ENCODE data around the gene DNALI1. TPM values are rescaled to one million over a fixed set of nuclear protein-coding genes. Genes with fewer than 3 reads are reported as not detected.
A peak's percentile ranks its signal among the peaks of the same experiment; 100 is the strongest.
"Not testable (repeated sequence)": the region's sequence is repeated elsewhere in the genome, so short reads cannot be mapped to it uniquely, and the experiment has no call there.

DNALI1 gene
- total RNA-seq, 4 donors from 2014 or later: 1.6 to 6.6 (median 3.7) TPM; not detected in 1

GRCh38 chr1:37567023-37567422, 10.3 kb downstream of the DNALI1 start:
- Histone ChIP-seq H3K27me3 (no peaks in the 10 kb centered on the region), H3K4me1 (peaks cover 0 to 4% (median 0%) of the 10 kb centered on the region in 4 donors), H3K27ac (peak overlapping the region in 2 of 4 donors; percentile 1 to 26), H3K4me3 (no peak overlapping the region), H3K36me3 (peaks cover 0 to 59% (median 17%) of the 10 kb centered on the region in 4 donors), H3K9me3 (no peaks in the 10 kb centered on the region)
- TF ChIP-seq POLR2A (IDR thresholded peaks at IDR 0.05) (no peak), POLR2AphosphoS5 (IDR thresholded peaks at IDR 0.05) (peak; percentile 10 to 71 (median 68)), CTCF (IDR thresholded peaks at IDR 0.05) (no peak), EP300 (IDR thresholded peaks at IDR 0.05; ENCODE audit: low read depth) (no peak)
- intact Hi-C loops (cut with DNase I; ENCODE audit: low total_unique reads) (loop anchor here (10.0 kb wide), 1 partner anchor 118 kb away; no protein-coding TSS in a partner anchor), in situ Hi-C loops (cut with MboI; ENCODE audit: low pct_ligation_motif_present in 1 of 4, low pct_unique_long_range_greater_than_20kb in 1 of 4, low sequenced_read_pairs in 3 of 4) (no loop called here)
- DNase-seq: no peak
- 77 to 90% methylated on average over 2 to 3 of the region's 3 CpGs for WGBS, 2 donors (ENCODE audit: low coverage in 1 of 2)

- H3K4me3 ChIP-seq: no peak overlapping the region
- DNase-seq: no peak
- in situ Hi-C loops (cut with MboI; ENCODE audit: low pct_ligation_motif_present in 1 of 4, low pct_unique_long_range_greater_than_20kb in 1 of 4, low sequenced_read_pairs in 3 of 4): no loop called here
- intact Hi-C loops (cut with DNase I; ENCODE audit: low total_unique reads): no loop called here
- WGBS, 2 donors (ENCODE audit: low coverage in 1 of 2): 77 to 92% methylated on average over 3 of the region's 3 CpGs
- no peak for TF ChIP-seq CTCF (IDR thresholded peaks at IDR 0.05)
- no peak for TF ChIP-seq POLR2A (IDR thresholded peaks at IDR 0.05)
- no peak for TF ChIP-seq POLR2AphosphoS5 (IDR thresholded peaks at IDR 0.05)
- TF ChIP-seq EP300 (IDR thresholded peaks at IDR 0.05; ENCODE audit: low read depth): no peak
- peaks cover 0 to 4% (median 0%) of the 10 kb centered on the region in 4 donors for H3K4me1 ChIP-seq
- H3K36me3 ChIP-seq: peaks cover 0 to 77% (median 32%) of the 10 kb centered on the region in 4 donors
- no peaks in the 10 kb centered on the region for H3K27me3 ChIP-seq
- H3K27ac ChIP-seq: no peak overlapping the region
- H3K9me3 ChIP-seq: no peaks in the 10 kb centered on the region
These were observed 14.0 kb downstream of the DNALI1 start for GRCh38 chr1:37570528-37571334.

- Histone ChIP-seq H3K27me3 (no peaks in the 10 kb centered on the region), H3K4me1 (peaks cover 0 to 9% (median 0%) of the 10 kb centered on the region in 4 donors), H3K9me3 (no peaks in the 10 kb centered on the region), H3K4me3 (no peak overlapping the region), H3K36me3 (peaks cover 0 to 73% (median 31%) of the 10 kb centered on the region in 4 donors), H3K27ac (peak overlapping the region; percentile 25 to 72 (median 57))
- in situ Hi-C loops (cut with MboI; ENCODE audit: low pct_ligation_motif_present in 1 of 4, low pct_unique_long_range_greater_than_20kb in 1 of 4, low sequenced_read_pairs in 3 of 4) (no loop called here), intact Hi-C loops (cut with DNase I; ENCODE audit: low total_unique reads) (loop anchor here (2.0 kb wide), 1 partner anchor 36 kb away; no protein-coding TSS in a partner anchor)
- no peak for DNase-seq
- peak; percentile 63 for TF ChIP-seq EP300 (IDR thresholded peaks at IDR 0.05; ENCODE audit: low read depth)
- TF ChIP-seq POLR2AphosphoS5 (IDR thresholded peaks at IDR 0.05): peak; percentile 76 to 93 (median 80)
- no peak for TF ChIP-seq POLR2A (IDR thresholded peaks at IDR 0.05)
- no peak for TF ChIP-seq CTCF (IDR thresholded peaks at IDR 0.05)
- 53 to 86% methylated on average over 3 to 7 of the region's 7 CpGs for WGBS, 2 donors (ENCODE audit: low coverage in 1 of 2)
These were observed 18.2 kb downstream of the DNALI1 start for GRCh38 chr1:37574834-37575480.

GRCh38 chr1:37575692-37576091, 19.0 kb downstream of the DNALI1 start:
- DNase-seq: no peak
- peak overlapping the region; percentile 25 to 72 (median 57) for H3K27ac ChIP-seq
- TF ChIP-seq EP300 (IDR thresholded peaks at IDR 0.05; ENCODE audit: low read depth) (no peak), POLR2A (IDR thresholded peaks at IDR 0.05) (no peak), CTCF (IDR thresholded peaks at IDR 0.05) (no peak), POLR2AphosphoS5 (IDR thresholded peaks at IDR 0.05) (no peak)
- peaks cover 0 to 76% (median 31%) of the 10 kb centered on the region in 4 donors for H3K36me3 ChIP-seq
- in situ Hi-C loops (cut with MboI; ENCODE audit: low pct_ligation_motif_present in 1 of 4, low pct_unique_long_range_greater_than_20kb in 1 of 4, low sequenced_read_pairs in 3 of 4): no loop called here
- H3K4me1 ChIP-seq: peaks cover 0 to 9% (median 0%) of the 10 kb centered on the region in 4 donors
- intact Hi-C loops (cut with DNase I; ENCODE audit: low total_unique reads): loop anchor here (2.0 kb wide), 1 partner anchor 37 kb away; no protein-coding TSS in a partner anchor
- no peaks in the 10 kb centered on the region for H3K27me3 ChIP-seq
- H3K9me3 ChIP-seq: no peaks in the 10 kb centered on the region
- 70 to 78% methylated on average over 5 of the region's 5 CpGs for WGBS, 2 donors (ENCODE audit: low coverage in 1 of 2)
- no peak overlapping the region for H3K4me3 ChIP-seq

- in situ Hi-C loops (cut with MboI; ENCODE audit: low pct_ligation_motif_present in 1 of 4, low pct_unique_long_range_greater_than_20kb in 1 of 4, low sequenced_read_pairs in 3 of 4); intact Hi-C loops (cut with DNase I; ENCODE audit: low total_unique reads); H3K9me3 ChIP-seq; H3K27me3 ChIP-seq; H3K27ac ChIP-seq; H3K4me1 ChIP-seq; DNase-seq; H3K4me3 ChIP-seq: not testable (repeated sequence)
- 92 to 95% methylated on average over 3 to 4 of the region's 4 CpGs for WGBS, 2 donors (ENCODE audit: low coverage in 1 of 2)
- peaks cover 0 to 84% (median 27%) of the 10 kb centered on the region in 4 donors for H3K36me3 ChIP-seq
These were observed 27.8 kb downstream of the DNALI1 start for GRCh38 chr1:37584544-37584943.

Data from transverse colon (tissue), 4 donors.